Dermis blood vessel endothelial cell (primary cell): Measurements from ENCODE around the gene RASL11B. TPM values are rescaled to one million over a fixed set of nuclear protein-coding genes. Genes with fewer than 3 reads are reported as not detected.

Experiments used
- DNase-seq: peaks from one replicate; pipeline ENCODE4 v3.0.0; 2010
- total RNA-seq: library from RNA; depleted of rRNA; stranded (reverse); fragments of >200 nt; gene quantifications from 2 replicates; pipeline ENCODE4 v1.2.3, GENCODE V29; 2014

RASL11B gene
- total RNA-seq, 1 donor from 2014 or later, result not detected

DNA sequence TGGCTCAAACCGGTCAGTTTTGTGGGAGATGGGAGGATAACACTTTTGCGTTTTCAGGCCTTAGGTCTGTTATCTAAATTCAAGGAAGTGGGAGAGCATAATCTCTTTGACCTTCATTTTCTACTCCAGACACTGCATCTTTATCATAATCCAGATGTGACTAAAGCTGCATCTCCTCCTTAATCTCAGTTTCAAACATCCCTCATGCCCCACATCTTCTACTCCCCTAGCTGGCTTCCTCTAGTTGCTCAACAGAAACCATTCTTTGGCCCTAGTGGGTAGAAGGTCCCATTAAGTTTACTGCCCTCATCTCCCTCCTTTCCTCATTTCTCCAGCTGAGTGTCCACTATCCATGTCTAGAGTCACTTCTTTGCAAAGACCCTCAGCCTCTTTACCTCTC is 18.8 kb upstream of the RASL11B start:
- DNase-seq, result no peak

DNA sequence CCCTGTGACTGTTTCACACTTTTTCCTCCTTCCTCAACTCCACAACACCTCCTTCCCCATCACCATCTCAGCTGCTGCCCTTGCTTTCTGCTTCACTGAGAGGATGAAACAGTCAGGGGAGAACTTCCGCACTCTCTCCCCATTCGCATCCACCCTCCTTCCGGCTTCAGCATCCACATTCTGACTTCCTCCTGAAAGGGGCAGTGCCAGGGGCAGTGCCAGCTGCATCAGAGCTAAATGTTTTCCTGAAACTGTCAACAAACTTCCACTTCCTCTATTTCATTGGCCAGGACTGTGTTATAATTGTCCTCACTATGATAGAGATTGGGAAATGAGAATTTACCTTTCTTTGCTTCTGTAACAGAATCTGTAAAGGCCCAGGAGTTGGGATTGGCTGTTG is 18.2 kb upstream of the RASL11B start:
- no peak for DNase-seq

DNA sequence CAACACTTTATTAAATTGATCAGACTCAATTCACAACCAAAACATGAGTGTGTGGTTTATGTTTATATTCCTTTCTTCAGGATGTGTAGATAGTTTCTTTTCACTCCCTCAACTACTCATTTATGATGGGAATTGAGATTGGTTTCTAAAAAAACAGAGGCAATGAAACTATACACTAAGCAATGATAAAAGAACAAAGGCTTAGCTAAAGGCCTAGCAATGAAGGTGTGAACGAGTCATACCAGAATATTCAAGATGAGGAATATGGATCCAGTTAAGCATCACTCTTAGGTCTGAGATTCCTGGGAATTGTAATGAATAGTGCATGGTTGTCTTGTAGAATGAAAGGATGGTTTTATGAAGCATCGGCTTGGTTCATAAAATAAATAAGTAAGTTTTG is 17.5 kb upstream of the RASL11B start:
- no peak for DNase-seq

DNA sequence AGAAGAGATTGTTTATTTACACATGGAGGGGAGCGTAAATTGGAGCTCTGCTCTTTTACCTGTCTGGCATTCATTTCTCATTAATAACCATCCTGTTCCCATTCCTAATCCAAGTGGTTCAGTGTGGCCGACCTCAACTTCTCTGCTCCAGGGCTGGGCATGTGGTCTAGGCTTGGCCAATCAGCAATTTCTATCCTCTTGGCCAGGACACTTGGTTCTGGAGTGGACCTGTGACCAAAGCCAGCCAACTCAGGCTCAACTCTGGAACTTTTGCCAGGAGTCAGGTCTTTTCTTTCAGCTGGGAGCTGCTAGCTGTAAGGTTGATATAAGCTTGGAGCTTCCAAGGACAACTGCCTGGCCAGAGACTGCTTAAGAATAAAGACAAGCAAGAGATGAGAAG is 15.6 kb upstream of the RASL11B start:
- no peak for DNase-seq

DNA sequence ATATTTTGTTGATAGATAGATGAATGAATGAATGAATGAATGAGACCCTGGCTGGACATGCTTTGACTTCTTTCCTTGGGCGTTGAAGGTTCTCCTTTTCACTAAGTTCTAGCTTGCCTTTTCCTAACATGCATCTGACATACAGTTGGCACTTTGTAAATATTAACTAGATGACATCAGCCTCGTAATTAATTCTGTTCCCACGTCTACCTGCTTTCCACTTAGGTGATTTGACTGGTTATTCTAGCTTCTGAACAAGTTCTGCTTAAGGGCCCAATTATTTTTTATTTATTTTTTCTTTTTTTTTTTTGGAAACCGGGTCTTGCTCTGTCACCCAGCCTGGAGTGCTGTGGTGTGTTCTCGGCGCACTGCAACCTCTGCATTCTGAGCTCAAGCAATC is 13.9 kb upstream of the RASL11B start:
- DNase-seq, result no peak

DNA sequence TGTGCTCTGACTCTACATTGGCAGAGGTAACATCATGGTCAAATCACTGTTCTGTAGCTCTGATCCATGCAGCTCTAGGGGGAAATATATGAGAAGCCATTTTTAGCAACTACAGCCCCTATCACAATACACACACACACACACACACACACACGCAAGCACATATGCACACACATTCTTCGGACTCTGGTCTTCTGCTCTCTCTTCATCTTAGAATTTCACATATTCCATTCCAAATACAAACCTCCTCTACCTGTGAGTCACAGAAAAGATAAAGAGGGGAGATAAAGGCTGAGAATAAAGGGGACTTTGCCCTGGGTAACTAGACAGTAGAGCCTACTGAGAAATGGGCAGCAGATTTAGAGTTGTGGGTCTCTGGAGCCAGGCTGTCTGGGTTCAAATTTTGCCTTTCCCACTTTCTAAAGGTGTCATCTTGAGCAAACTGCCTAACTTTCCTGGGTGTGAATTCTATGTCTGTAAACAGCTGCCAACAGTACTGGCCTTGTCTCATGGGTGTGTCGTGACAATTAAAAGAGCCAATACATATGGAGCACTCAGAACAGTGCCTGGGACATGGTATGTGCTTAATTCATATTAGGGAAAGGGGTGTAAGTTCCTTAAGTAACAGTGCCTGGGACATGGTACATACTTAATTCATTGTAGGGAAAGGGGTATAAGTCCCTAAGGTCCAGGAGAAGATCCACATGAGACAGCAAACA is 11.6 kb upstream of the RASL11B start:
- DNase-seq, result no peak

DNA sequence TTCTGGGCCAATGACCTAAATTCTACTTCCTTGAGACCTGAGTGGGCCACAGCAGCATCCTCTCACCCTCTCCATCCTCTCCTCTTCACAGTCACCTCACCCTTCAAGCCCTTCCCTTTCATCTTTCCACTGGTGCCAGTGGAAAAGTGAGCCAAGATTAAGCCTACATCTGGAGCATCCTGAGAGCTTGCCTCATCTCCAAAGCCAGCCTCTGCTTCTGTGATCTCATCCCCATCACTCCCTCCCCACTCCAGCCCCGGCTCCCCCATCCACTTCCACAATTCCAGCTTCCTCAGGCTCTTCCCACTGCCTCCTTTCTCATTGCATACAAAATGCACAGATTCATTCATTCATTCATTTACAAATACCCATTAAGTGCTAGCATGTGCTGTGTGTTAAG is 10.1 kb upstream of the RASL11B start:
- DNase-seq, result no peak

DNA sequence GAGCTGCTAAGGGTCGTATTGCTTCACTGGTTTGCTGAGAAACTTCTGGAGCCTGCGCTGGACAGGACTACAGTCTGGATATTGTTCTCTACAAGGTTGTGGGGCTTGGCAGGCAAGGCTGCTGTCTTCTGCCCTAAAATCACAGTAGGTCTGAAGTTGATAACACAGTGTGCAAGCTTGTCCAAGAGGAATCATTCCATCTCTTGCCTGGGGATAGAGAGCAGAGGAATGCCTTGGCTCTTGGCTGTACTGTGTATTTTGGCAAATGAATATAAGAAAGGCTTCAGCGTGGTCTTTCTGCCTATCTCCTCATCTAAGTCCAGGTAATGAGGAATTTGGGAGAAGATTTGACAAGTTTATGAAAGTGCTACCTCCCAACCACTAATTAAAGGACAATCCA is 9.4 kb upstream of the RASL11B start:
- DNase-seq, result no peak

DNA sequence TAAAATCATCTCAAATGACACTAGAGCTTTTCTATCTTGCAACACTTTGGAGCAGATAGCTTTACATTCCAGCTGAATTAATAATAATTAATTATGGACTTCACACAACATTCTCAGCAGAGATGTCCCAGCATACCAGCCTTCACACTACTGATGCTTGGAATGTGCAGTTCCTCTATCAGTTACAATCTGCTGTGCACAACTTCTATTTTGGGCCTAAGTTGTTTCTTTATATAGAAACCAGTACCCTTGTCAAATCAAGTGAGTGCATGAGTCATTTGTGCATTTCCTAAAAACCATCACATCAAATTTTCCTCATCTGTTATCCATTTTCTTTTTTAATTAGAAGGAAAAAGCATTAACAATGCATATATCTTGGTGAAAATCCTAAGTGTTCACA is 8.8 kb upstream of the RASL11B start:
- no peak for DNase-seq

DNA sequence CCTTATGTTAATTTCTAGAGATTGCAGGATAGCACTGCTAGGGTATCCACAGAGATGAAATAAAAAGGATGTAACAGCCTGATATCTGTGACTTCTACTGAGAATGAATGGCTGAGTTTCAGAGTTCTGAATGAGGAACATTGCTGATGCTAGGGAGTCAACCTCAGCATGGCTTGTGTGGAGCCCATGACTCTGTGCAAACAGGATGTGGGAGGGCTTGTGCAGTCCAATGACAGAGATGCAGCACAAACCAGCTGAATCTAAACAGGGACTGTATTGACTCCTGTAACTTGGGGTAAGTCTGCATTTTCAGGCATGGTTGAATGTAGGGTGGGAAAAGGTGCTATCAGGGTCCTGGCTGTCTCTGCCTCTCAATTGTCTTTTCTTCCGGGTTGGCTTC is 5.3 kb upstream of the RASL11B start:
- DNase-seq, result no peak

DNA sequence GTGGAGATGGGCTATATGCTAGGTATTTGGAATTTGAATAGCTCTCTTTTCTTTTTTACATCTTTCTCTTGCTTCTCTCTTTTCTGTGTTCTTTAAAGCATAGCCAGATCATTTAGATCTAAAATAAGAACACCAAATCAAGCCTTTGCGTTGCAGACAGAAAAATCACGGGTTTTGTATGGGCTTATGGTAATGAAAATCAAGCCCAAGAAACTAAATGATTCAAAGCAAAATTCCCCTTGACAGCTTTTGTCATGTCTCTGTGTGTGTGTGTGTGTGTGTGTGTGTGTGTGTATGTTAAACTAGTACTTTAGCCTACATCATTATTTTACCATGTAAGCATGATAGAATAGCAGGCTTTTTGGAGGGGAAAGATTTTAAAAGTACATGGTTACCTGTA is 1.8 kb upstream of the RASL11B start:
- DNase-seq, result no peak

DNA sequence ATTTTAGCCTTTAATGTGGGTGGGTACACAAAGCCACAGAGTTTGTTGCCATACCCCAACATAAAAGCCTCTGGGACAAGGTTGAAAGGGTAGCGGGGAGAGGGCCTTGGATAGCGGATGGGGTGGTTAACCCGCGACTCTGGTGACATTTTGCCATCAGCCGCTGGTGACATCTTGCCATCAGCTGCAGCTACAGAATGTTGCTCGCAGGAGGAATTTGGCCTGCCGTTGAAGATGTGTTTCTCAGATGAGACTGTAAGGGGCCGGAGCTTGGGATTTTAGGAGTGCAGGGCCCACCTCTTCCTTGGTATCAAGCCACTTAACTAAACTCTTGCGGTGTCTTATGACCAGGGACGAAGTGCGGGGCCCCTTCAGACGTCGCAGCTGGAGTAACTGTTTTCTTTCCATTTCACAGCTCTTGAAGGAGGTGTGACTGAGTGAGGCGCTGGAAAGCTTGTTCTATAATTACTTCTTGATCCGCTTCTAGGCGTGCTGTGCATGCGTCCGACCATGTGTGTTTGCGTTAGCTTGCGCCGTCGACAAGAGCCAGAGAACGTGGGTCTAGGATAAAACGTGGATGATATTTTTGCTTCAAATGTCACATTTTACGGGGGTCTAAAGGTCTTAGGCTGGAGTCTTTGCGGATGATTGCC is 820 bp upstream of the RASL11B start:
- no peak for DNase-seq

DNA sequence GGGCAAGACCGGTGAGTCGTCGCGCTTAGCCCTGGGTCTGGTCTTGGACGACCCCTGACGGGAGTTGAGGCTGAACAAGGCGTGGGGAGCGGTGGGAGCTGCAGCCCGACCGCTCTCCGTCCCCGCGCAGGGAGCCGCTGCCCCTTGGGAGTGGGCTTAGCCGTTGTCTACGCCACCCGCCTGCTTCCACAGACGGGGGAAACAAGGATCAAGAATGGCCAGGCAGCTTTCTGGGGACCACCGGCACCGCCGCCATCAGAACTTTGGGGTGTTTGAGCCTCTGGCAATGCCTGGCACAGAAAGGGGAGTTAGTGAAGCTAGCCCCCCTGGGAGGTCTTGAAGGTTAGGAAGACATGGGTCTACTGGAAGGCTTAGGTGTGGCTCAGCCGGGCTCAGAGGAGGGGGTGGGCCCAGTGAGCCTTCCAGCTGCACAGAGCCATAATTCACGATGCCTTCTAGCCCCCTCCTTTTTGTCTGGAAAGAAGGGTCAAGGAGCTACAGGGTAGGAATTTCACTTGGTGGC is 583 bp downstream of the RASL11B start:
- no peak for DNase-seq

DNA sequence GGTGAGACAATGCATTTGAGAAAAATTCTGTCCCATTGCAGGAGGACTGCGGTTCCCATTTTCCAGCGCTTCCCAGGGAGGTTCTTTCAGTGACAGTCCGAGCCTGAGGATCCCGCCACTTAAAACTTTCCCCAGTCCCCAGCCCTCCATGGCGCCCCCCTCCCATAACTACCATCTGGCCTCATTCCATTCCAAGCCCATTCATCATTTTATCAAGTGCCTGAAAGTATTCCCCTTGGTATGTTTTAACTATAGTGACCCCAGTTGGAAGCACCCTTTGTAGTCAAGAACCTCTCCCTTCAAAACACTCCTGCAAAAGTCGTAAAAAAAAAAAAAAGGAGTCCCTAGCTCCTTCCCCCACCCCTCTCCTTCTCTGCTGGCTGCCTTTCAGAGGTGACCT is 1.2 kb downstream of the RASL11B start:
- DNase-seq, result no peak

DNA sequence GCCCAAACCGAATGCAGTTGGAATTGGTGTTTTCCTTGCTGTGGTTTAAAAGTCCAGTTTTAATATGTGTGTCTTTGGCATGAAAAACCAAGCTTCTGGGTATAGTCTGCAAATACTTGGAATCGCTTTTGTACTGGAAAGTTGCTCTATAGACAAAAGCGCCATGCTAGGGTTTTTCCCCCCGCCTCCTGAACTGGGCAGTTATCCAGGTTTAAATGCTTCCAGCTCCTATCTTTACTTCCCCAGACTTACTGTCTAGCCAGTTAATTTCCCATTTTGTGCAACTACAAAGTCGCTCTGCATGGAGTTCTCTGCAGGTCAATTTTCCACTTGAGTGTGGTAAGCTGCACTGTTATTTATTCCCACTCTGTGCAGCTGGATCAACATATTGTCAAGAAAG is 2.7 kb downstream of the RASL11B start:
- DNase-seq, result peak; percentile 47

DNA sequence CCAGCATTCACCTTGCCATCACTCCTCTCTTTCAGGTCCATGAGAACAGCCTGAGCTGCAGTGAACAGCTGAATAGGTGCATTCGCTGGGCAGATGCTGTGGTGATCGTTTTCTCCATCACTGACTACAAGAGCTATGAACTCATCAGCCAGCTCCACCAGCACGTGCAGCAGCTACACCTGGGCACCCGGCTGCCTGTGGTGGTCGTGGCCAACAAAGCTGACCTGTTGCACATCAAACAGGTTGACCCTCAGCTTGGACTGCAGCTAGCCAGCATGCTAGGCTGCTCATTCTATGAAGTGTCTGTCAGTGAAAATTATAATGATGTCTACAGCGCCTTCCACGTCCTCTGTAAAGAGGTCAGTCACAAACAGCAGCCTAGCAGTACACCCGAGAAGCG is 3.2 kb downstream of the RASL11B start:
- no peak for DNase-seq

DNA sequence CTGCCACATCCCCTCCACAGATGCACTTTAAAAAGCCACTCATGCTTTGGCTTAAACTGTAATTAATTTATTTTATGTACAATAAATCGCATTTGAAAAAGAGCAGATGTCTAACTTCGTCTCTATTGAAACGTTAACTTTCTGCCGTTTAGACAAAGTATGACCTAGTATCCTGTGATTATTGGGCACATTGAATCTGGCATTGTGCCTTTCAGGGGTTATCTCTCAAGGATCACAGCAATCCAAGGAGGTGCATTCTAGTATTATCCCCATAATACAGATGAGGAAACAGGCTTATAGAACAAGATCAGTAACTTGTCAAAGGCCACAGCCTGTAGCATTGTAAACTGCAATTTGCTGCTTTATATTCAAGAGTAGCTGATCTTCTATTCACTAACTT is 4.6 kb downstream of the RASL11B start:
- DNase-seq, result no peak

DNA sequence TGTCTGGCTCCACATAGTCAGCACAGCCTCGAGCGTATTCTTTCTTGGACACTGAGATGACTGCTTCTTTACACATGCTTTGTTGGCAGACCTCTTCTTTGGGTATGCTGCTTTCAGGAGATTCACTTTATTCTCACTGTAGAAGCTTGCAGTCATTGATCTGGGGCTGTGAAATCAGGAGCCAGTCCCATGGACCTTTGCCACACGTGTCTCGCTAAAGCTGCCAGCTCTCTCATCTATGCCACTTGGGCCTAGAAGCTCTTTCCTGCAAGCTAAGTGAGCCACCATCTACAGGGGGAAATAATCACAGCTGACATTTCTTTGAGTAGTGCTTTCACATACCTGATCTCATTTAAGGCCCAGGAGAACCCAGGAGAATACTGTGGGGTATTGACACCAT is 5.0 kb downstream of the RASL11B start:
- DNase-seq, result no peak

DNA sequence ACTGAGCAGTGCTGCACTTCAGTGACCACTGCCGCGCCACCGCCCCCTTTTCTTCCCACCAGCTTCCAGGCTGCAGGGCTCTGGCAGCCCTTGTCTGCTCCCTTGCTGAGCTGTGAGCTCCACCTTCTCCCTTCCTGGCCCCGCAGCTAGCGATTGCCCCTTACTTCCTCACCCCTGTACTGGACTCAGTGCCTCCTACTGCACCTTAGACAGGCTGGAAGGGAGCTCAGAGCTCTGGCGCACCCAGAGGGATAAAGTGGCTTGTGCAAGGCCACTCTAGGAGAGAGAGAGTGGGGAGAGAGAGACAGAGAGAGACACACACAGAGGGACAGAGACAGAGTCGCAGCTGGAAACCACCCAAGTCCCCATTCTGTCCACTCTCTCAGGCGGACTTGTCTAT is 6.0 kb downstream of the RASL11B start:
- DNase-seq, result no peak

DNA sequence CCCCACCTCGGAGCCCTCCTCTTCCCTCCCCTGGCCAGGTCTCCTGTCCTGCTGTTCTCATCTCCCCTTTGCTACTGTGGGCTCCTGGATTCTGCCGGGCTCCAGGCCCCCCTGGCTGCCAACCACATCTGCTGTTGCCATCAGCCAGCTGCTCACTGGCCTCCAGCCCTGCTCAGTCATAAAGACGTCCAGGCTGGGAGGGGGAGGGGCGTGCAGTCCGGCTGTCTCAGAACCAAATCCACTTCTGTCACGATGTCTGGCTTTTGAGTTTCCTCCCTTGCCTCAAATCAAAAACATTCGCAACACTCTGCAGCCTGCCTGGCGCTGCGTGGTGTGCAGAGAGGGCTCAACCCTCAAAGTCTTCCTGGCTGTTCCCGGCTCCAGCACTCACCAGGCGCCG is 7.1 kb downstream of the RASL11B start:
- no peak for DNase-seq

DNA sequence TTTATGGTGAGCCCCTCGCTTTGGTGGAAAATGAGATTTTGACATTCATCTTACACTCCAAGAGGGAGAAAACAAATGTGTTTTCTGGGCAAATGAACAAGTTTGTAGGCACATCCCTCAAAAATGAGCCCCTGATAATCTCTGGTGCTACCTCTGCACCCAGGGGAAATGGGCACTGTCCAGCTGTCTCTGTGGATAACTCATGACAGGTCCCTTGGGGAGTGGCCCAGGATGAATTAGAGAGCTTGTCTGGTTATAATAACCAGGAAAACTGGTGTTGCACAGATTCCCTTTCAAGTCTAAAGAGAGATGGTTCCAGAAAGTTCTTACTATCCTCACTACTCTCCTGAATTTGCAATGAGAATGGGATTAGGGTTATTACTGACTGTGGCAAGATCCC is 7.5 kb downstream of the RASL11B start:
- DNase-seq, result no peak

DNA sequence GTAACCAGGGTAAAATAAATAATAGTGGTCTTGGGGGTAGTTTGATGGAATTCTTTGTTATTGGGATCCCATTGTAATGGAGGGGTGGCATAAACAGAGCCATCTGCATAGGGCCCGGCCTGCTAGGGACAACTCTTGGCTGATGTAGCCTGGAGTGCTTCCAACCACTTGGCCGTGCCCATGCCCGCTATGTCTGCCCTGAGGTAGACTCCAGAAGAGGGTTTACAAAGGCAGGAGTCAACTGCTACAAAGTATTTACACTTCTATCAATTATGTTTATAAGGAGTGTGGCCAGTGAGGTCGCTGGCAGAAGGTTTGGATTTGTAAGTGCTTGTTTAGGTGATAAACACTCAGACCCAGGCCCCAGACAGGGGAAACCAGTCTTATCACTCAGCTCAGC is 8.1 kb downstream of the RASL11B start:
- no peak for DNase-seq

DNA sequence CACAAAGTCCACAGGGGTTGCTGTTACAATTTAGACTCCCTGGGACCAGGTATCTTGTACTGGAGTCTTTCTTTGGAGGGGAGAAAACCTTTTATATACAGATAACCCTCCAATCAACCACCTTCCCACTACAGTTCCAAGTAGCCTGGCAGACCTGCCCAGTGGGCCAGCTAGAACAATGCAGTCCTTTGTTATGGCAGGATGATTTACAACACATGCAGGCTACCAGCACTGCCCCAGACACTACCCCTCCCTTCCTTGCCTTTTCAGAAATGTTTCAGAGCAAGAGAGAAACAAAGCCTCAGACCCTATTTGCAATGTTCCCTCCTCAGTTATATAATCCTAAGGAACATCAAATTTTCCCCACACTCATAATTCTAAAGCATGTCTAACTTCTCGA is 11.1 kb downstream of the RASL11B start:
- DNase-seq, result peak; percentile 13

DNA sequence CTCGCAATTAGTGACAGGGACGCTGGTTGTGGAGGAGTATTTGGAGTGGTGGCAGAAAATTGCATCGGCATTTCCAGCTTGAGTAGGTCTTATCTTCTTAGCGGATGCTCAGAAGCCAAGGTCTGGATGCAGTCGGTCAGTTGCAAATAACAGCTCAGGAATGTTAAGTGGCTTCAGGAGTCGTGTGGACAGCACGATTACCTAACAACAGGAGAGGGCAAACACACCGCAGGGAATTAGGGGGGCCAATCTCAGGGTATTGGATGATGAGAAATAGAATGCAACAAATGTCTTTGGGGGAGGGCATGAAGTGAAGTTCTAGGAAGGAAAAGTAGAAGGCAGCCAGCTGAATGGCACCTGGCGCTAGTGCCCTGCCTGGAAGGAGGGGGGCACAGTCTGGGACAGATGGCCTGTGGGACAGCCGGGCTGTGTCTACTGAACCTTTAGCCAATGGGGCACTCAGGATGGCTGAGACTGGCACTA is 11.8 kb downstream of the RASL11B start:
- no peak for DNase-seq

DNA sequence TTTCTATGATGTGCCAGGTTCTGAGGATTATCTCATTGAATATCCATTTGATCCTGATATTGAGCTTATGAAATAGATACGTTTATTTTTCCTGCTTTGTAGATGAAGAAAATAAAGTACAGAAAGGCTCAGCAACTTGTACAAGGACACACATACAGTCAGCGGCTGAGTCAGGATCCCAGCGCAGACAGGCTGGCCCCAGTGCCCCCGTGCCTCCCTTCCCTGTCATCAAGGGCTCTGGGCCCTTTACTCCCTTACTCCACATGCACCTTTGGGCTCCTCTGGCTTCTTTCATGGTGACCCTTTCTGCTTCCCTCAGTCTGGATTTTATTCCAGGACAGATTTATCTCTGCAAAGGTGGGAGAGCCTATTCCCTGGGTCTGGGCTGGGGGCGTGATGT is 12.8 kb downstream of the RASL11B start:
- DNase-seq, result no peak
